ENCODE data around the gene PLVAP.

- TF ChIP-seq NR3C1 (IDR thresholded peaks at IDR 0.05) = no peak
- no peak for TF ChIP-seq SREBF2 (IDR thresholded peaks at IDR 0.05)
- no peak for TF ChIP-seq CTCF (IDR thresholded peaks at IDR 0.05)
- TF ChIP-seq JUN (IDR thresholded peaks at IDR 0.05) = no peak
- TF ChIP-seq MAX (IDR thresholded peaks at IDR 0.05) = no peak
- TF ChIP-seq RFX5 (IDR thresholded peaks at IDR 0.05) = no peak
- no peak for TF ChIP-seq POLR2A (IDR thresholded peaks at IDR 0.05; ENCODE audit: low read length)
- no peak for TF ChIP-seq JUNB (IDR thresholded peaks at IDR 0.05)
- no peak for TF ChIP-seq HDAC2 (IDR thresholded peaks at IDR 0.05)
- TF ChIP-seq POLR2AphosphoS2 (conservative IDR thresholded peaks at IDR 0.05; ENCODE audit: low read length) = no peak
- no peak for TF ChIP-seq SMC3 (IDR thresholded peaks at IDR 0.05)
These were observed 44.8 kb downstream of the PLVAP start for GRCh38 chr19:17332360-17332676.
